Smooth muscle cell (in vitro differentiated cells): ENCODE results near the gene PDCD11. TPM values are rescaled to one million over a fixed set of nuclear protein-coding genes. Genes with fewer than 3 reads are reported as not detected.
"Not testable (repeated sequence)": the region's sequence is repeated elsewhere in the genome, so short reads cannot be mapped to it uniquely, and the experiment has no call there.

Experiments
- DNase-seq: peaks from one replicate; lab custom pipeline; 2025; ENCODE audit not compliant: unreplicated experiment; lab: John Stamatoyannopoulos, UW
- H2AFZ ChIP-seq: fragments of 200-600 bp; sonication (generic); 2 replicates; pipeline ENCODE4 v1.6.0; 2016; ENCODE audit warnings: antibody characterized with exemption, low read depth, mild to moderate bottlenecking
- H3F3A ChIP-seq: fragments of 200-600 bp; sonication (generic); 2 replicates; pipeline ENCODE4 v1.6.0; 2017; ENCODE audit warnings: antibody characterized with exemption, low read depth
- H3K27ac ChIP-seq: fragments of 200-600 bp; sonication (generic); 2 replicates; pipeline ENCODE4 v1.5.1; 2016; ENCODE audit warnings: low read depth, mild to moderate bottlenecking
- H3K27me3 ChIP-seq: fragments of 200-600 bp; sonication (generic); 2 replicates; pipeline ENCODE4 v1.6.1; 2016; ENCODE audit warnings: low read depth, mild to moderate bottlenecking
- H3K36me3 ChIP-seq: fragments of 200-600 bp; sonication (generic); 2 replicates; pipeline ENCODE4 v1.5.1; 2016; ENCODE audit warnings: low read depth
- H3K4me1 ChIP-seq: fragments of 200-600 bp; sonication (generic); 2 replicates; pipeline ENCODE4 v1.5.1; 2016; ENCODE audit warnings: low read depth
- H3K4me2 ChIP-seq: fragments of 200-600 bp; sonication (generic); 2 replicates; pipeline ENCODE4 v1.6.0; 2016; ENCODE audit warnings: mild to moderate bottlenecking
- H3K4me3 ChIP-seq: fragments of 200-600 bp; sonication (generic); 2 replicates; pipeline ENCODE4 v1.5.1; 2016; ENCODE audit warnings: mild to moderate bottlenecking
- H3K79me2 ChIP-seq: fragments of 200-600 bp; sonication (generic); 2 replicates; pipeline ENCODE4 v1.6.0; 2016; ENCODE audit warnings: low read depth, mild to moderate bottlenecking
- H3K9ac ChIP-seq: fragments of 200-600 bp; sonication (generic); 2 replicates; pipeline ENCODE4 v1.6.0; 2016; ENCODE audit warnings: low read depth
- H3K9me3 ChIP-seq: fragments of 200-600 bp; sonication (generic); replicated peaks from 2 replicates; pipeline ENCODE4 v1.5.1; 2016; ENCODE audit warnings: low read depth
- H4K20me1 ChIP-seq: fragments of 200-600 bp; sonication (generic); 2 replicates; pipeline ENCODE4 v1.6.0; 2016; ENCODE audit warnings: low read depth
- WGBS: methylation state at CpG from one replicate; pipeline ENCODE4 v1.1.7; 2016; ENCODE audit warnings: low lambda C conversion rate; 5-methylcytosine and 5-hydroxymethylcytosine counted together
- polyA plus RNA-seq: library from polyadenylated mRNA; unstranded; fragments of >200 nt; fragmentation: Nextera tagmentation; extraction: Ambion mirVana; gene quantifications from 2 replicates; pipeline ENCODE4 v1.2.1, GENCODE V29; 2016
- total RNA-seq: library from RNA; depleted of rRNA; stranded (reverse); fragments of >200 nt; gene quantifications from 2 replicates; pipeline ENCODE4 v1.2.3, GENCODE V29; 2014
- TF ChIP-seq, protein P1 (sequence below): fragments of 200-600 bp; sonication (generic); IDR thresholded peaks from 2 replicates; pipeline ENCODE4 v1.5.1; 2017; ENCODE audit warnings: borderline replicate concordance, mild to moderate bottlenecking, antibody characterized with exemption; ENCODE audit not compliant: insufficient read depth, poor library complexity, severe bottlenecking

Gene PDCD11
- total and polyA plus RNA-seq, 2 experiments from 2014 or later: 12.2 to 15.6 TPM

DNA sequence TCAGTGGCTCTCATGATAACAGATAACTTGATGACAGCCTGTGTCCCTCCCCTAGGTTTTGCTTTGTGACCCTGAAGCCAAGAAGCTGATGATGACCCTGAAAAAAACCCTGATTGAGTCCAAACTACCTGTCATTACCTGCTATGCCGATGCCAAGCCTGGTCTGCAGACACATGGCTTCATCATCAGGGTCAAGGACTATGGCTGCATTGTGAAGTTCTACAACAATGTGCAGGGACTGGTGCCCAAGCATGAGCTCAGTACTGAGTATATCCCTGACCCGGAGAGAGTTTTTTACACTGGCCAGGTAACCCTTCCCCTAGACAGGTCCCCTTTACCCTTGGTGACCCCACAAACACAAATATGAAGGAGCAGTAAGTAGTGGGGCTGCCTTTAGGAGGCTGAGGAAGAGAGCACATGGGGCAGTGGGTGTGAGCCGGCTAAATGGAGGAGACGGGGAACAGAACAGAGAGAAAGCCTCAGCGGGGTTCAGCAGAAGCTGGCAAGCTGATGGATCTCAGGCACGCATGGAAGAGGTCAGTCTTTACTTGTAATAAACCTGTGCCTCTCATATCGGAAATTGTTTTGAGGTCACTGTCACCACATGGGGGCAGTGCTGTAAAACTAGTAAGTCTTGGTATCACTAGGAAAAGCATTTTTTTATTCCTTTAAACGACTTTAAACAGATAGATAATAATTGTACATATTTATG is 20.2 kb downstream of the PDCD11 start:
- Histone ChIP-seq H3K36me3 (peaks cover 25% of the 10 kb centered on the region), H3K4me2 (no peak overlapping the region), H3K27ac (no peak overlapping the region), H3K4me1 (no peaks in the 10 kb centered on the region), H2AFZ (no peak overlapping the region), H3K27me3 (no peaks in the 10 kb centered on the region), H3K9me3 (no peaks in the 10 kb centered on the region), H3K4me3 (no peak overlapping the region), H4K20me1 (no peaks in the 10 kb centered on the region), H3K9ac (no peak overlapping the region), H3K79me2 (no peaks in the 10 kb centered on the region), H3F3A (no peaks in the 10 kb centered on the region)
- WGBS: 85% methylated on average over 8 of the region's 8 CpGs
- TF ChIP-seq, protein P1, sequence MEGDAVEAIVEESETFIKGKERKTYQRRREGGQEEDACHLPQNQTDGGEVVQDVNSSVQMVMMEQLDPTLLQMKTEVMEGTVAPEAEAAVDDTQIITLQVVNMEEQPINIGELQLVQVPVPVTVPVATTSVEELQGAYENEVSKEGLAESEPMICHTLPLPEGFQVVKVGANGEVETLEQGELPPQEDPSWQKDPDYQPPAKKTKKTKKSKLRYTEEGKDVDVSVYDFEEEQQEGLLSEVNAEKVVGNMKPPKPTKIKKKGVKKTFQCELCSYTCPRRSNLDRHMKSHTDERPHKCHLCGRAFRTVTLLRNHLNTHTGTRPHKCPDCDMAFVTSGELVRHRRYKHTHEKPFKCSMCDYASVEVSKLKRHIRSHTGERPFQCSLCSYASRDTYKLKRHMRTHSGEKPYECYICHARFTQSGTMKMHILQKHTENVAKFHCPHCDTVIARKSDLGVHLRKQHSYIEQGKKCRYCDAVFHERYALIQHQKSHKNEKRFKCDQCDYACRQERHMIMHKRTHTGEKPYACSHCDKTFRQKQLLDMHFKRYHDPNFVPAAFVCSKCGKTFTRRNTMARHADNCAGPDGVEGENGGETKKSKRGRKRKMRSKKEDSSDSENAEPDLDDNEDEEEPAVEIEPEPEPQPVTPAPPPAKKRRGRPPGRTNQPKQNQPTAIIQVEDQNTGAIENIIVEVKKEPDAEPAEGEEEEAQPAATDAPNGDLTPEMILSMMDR: peak; percentile 62
- no peak for DNase-seq

DNA sequence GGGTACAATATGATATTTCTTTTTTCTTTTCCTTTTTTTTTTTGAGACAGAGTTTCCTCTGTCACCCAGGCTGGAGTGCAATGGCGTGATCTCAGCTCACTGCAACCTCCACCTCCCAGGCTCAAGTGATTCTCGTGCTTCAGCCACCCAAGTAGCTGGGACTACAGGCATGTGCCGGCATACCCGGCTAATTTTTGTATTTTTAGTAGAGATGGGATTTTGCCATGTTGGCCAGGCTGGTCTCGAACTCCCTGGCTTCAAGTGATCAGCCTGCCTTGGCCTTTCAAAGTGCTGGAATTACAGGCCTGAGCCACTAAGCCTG is 20.7 kb downstream of the PDCD11 start:
- not testable (repeated sequence) for H3K79me2 ChIP-seq, H3K4me1 ChIP-seq, H3K27ac ChIP-seq, H4K20me1 ChIP-seq, DNase-seq, H2AFZ ChIP-seq, H3K9ac ChIP-seq, H3K27me3 ChIP-seq, H3F3A ChIP-seq, H3K4me2 ChIP-seq, H3K4me3 ChIP-seq, H3K9me3 ChIP-seq
- H3K36me3 ChIP-seq: peaks cover 26% of the 10 kb centered on the region
- WGBS: 93% methylated on average over 5 of the region's 5 CpGs

DNA sequence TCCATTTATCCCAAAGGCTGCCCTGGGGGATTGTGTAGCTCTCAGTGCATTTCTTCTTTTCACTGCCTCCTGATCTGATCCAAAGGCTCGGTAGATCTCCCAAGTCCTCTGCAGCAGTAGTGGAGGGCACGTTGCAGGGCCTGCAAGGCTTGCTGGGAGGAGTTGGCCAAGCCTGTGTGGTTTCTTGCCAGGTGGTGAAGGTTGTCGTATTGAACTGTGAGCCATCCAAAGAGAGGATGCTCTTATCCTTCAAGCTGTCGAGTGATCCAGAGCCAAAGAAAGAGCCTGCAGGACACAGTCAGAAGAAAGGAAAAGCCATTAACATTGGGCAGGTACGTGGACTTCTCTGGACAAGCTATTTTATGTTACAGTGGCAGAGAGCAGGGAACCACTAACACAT is 21.2 kb downstream of the PDCD11 start:
- WGBS: 96% methylated on average over 5 of the region's 5 CpGs
- no peaks in the 10 kb centered on the region for H3K27me3 ChIP-seq
- no peak overlapping the region for H3K4me3 ChIP-seq
- no peak overlapping the region for H2AFZ ChIP-seq
- H3K27ac ChIP-seq: no peak overlapping the region
- no peaks in the 10 kb centered on the region for H3F3A ChIP-seq
- no peaks in the 10 kb centered on the region for H4K20me1 ChIP-seq
- TF ChIP-seq, protein P1: no peak
- DNase-seq: no peak
- H3K79me2 ChIP-seq: no peaks in the 10 kb centered on the region
- H3K36me3 ChIP-seq: peaks cover 31% of the 10 kb centered on the region
- no peaks in the 10 kb centered on the region for H3K4me1 ChIP-seq
- H3K4me2 ChIP-seq: no peak overlapping the region
- H3K9ac ChIP-seq: no peak overlapping the region
- no peaks in the 10 kb centered on the region for H3K9me3 ChIP-seq

DNA sequence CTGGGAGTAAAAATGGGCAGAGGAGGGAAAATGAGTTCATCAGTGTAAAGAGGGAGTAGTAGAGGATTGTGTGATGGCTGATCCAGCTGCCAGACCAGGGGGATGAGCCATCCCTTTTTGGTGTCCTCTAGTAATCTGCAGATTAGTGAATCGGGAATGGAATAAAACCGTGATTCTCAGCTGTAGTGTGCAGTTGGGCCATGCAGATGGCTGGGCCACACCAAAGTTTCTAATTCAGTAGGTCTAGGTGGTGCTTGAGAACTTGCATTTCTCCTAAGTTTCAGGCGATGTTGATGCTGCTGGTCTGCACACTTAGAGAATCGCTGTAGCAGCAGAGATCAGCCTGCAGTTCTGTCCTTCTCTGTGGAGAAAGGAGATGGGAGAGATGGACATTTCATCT is 22.7 kb downstream of the PDCD11 start:
- H3K79me2 ChIP-seq: no peaks in the 10 kb centered on the region
- TF ChIP-seq, protein P1: no peak
- no peaks in the 10 kb centered on the region for H3F3A ChIP-seq
- no peak overlapping the region for H3K27ac ChIP-seq
- no peak overlapping the region for H3K4me3 ChIP-seq
- peaks cover 26% of the 10 kb centered on the region for H3K36me3 ChIP-seq
- 99% methylated on average over 4 of the region's 4 CpGs for WGBS
- no peaks in the 10 kb centered on the region for H4K20me1 ChIP-seq
- H3K9ac ChIP-seq: no peak overlapping the region
- H3K27me3 ChIP-seq: no peaks in the 10 kb centered on the region
- H3K4me2 ChIP-seq: no peak overlapping the region
- no peaks in the 10 kb centered on the region for H3K9me3 ChIP-seq
- DNase-seq: no peak
- H3K4me1 ChIP-seq: no peaks in the 10 kb centered on the region
- H2AFZ ChIP-seq: no peak overlapping the region
